Heart right ventricle (tissue), 16 donors: ENCODE measurements around the gene BICRA. TPM values are rescaled to one million over a fixed set of nuclear protein-coding genes. Genes with fewer than 3 reads are reported as not detected.

Source experiments
- ATAC-seq, 8 donors: fragments of 200-7000 bp; cut with Tn5 transposase; one replicate each; pipeline ENCODE4 v1.9.1; 2020; ENCODE audit warnings: mild to moderate bottlenecking in 8 of 8, moderate library complexity in 8 of 8, moderate number of reproducible peaks in 1 of 8
- DNase-seq, 2 donors: peaks; one replicate each; pipeline ENCODE4 v3.0.0-alpha.2; 2020
- H3K27ac ChIP-seq, 10 donors: fragments of 200-600 bp; sonication (generic) in 2 of 10; one replicate each; pipeline versions ENCODE4 v1.5.0 to v1.8.0; 2020 to 2022; ENCODE audit warnings: mild to moderate bottlenecking in 3 of 10
- H3K27me3 ChIP-seq, 7 donors: fragments of 200-600 bp; one replicate each; pipeline ENCODE4 v1.8.0; 2021 to 2022; ENCODE audit warnings: mild to moderate bottlenecking in 2 of 7
- H3K36me3 ChIP-seq, 9 donors: fragments of 200-600 bp; sonication (generic) in 1 of 9; one replicate each; pipeline versions ENCODE4 v1.5.0 to v1.8.0; 2020 to 2022; ENCODE audit warnings: mild to moderate bottlenecking in 2 of 9
- H3K4me1 ChIP-seq, 9 donors: fragments of 200-600 bp; sonication (generic) in 1 of 9; one replicate each; pipeline versions ENCODE4 v1.5.0 to v1.8.0; 2020 to 2022; ENCODE audit warnings: mild to moderate bottlenecking in 4 of 9
- H3K4me3 ChIP-seq, 10 donors: fragments of 200-600 bp; sonication (generic) in 2 of 10; one replicate each; pipeline versions ENCODE4 v1.5.0 to v1.8.0; 2020 to 2022; ENCODE audit warnings: mild to moderate bottlenecking in 7 of 10, moderate library complexity in 2 of 10
- H3K9me3 ChIP-seq, 11 donors: fragments of 200-600 bp in 10 of 11; sonication (generic) in 2 of 11; one replicate each; pipeline versions ENCODE4 v1.5.0 to v1.8.0; 2013 to 2022; ENCODE audit warnings: mild to moderate bottlenecking in 2 of 11, control low read depth in 1 of 11, moderate library complexity in 1 of 11
- CTCF ChIP-seq, 9 donors: fragments of 200-600 bp; sonication (generic) in 2 of 9; IDR thresholded peaks; one replicate each; pipeline versions ENCODE4 v1.5.0 to v1.8.0; 2021 to 2022; ENCODE audit warnings: antibody characterized with exemption in 9 of 9, mild to moderate bottlenecking in 5 of 9, moderate library complexity in 1 of 9
- WGBS, 2 donors: extraction: QIAGEN DNeasy Blood & Tissue Kit; methylation state at CpG; one replicate each; pipeline ENCODE4 v1.1.7; 2013; ENCODE audit warnings: inconsistent platforms in 1 of 2; 5-methylcytosine and 5-hydroxymethylcytosine counted together
- intact Hi-C, 10 donors: fragments of 100-400 bp; cut with DNase I; formaldehyde crosslinking; loops; one replicate each; pipeline versions ENCODE4 v1.11.1 to v1.14.2; 2022
- polyA plus RNA-seq, 2 donors: library from polyadenylated mRNA; stranded (reverse); fragments of 200-250 nt; gene quantifications; one replicate each; pipeline ENCODE4 v1.2.3, GENCODE V29; 2013
- total RNA-seq, 10 donors: library from RNA; stranded (reverse); fragmentation: NEBNext Ultra II Directional in 3 of 10; extraction: Animal tissue kit (Norgen Biotek cat#: 25700) in 3 of 10; gene quantifications; one replicate each; pipeline versions ENCODE4 v1.2.1 to v1.2.4, GENCODE V29; 2021 to 2023
- donor health status: Arrhythmogenic right ventricular cardiomyopathy.
- donor health status: ischemic (EF 13 %, LVEDD 7.1; RV severe dilation, severe dysfunction).
- donor health status: healthy with polysubstance abuse.
- donor health status: DM: no; HTN: yes; CAD: no.
- donor health status: DM: no; HTN: no; CAD: no.
- donor health status: ischemic (EF 25% LVEDD 6.9; RV normal size, moderate dysfunction).
- donor health status: ischemic (EF 25% LVEDD 5.7; RV mildly dilated, moderate dysfunction).
- donor health status: healthy.
- donor health status: DM: yes; HTN: yes; CAD: no.
- donor health status: Ischemic cardiomyopathy.
- donor health status: ischemic (EF 35%, LVEDD 5.7; RV mildly dilated, moderate dysfunction).
- donor health status: nonischemic (EF 11% LVEDD 7.7; RV severe dilation, severe dysfunction).
- donor health status: DM: yes; HTN: yes; CAD: no.
- donor health status: PGD.
- donor health status: ischemic (EF 29% LVEDD 5.4; RV normal size, mild dysfunction).
- donor health status: nonischemic (EF 23%, LVEDD 6.1; RV moderate dilation, normal function).

The BICRA gene
- total and polyA plus RNA-seq, 12 donors = 2.8 to 13.2 (median 8.9) TPM

- no peak for ATAC-seq
- H3K9me3 ChIP-seq = peaks cover 0 to 2% (median 0%) of the 10 kb centered on the region in 11 donors
- peaks cover 2 to 42% (median 20%) of the 10 kb centered on the region in 9 donors for H3K4me1 ChIP-seq
- H3K4me3 ChIP-seq = no peak overlapping the region
- intact Hi-C loops = no loop called here
- TF ChIP-seq CTCF (IDR thresholded peaks at IDR 0.05) = no peak
- no peak for DNase-seq
- no peak overlapping the region for H3K27ac ChIP-seq
- WGBS, 2 donors = 89 to 100% methylated on average over 1 of the region's 1 CpG
- H3K27me3 ChIP-seq = no peaks in the 10 kb centered on the region
- H3K36me3 ChIP-seq = peaks cover 0 to 18% (median 0%) of the 10 kb centered on the region in 9 donors
Measured at GRCh38 chr19:47644199-47644598, 35.3 kb downstream of the BICRA start.

GRCh38 chr19:47644743-47645482, 36.0 kb downstream of the BICRA start:
- intact Hi-C loops = no loop called here
- DNase-seq (no peak), ATAC-seq (peak in 3 of 8 donors; percentile 28 to 35 (median 32))
- no peak for TF ChIP-seq CTCF (IDR thresholded peaks at IDR 0.05)
- H3K4me1 ChIP-seq = peaks cover 2 to 42% (median 20%) of the 10 kb centered on the region in 9 donors
- H3K4me3 ChIP-seq = no peak overlapping the region
- no peaks in the 10 kb centered on the region for H3K27me3 ChIP-seq
- WGBS, 2 donors = 59 to 63% methylated on average over 18 of the region's 18 CpGs
- peaks cover 0 to 9% (median 0%) of the 10 kb centered on the region in 11 donors for H3K9me3 ChIP-seq
- H3K27ac ChIP-seq = peak overlapping the region in 4 of 10 donors; percentile 6 to 34 (median 22)
- peaks cover 0 to 18% (median 0%) of the 10 kb centered on the region in 9 donors for H3K36me3 ChIP-seq

DNA sequence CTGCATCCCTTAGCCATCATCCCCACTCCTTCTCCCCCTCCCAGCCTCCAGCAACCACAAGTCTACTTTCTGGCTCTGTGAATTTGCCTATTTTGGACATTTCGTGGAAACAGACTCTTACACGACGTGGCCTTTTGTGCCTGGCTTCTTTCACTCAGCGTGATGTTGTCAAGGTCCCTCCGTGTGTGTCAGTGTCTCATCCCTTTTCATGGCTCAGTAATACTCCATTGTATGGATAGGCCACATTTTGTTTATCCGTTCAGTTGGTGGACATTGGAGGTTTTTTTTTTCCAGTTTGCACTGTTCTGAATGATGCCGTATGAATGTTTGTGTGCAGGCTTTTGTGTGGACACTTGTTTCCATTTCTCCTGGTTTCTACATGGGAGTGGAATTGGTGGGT, 38.0 kb downstream of the BICRA start:
- Histone ChIP-seq H3K4me1 (peaks cover 2 to 39% (median 20%) of the 10 kb centered on the region in 9 donors), H3K4me3 (no peak overlapping the region), H3K27ac (no peak overlapping the region), H3K27me3 (no peaks in the 10 kb centered on the region), H3K36me3 (peaks cover 0 to 26% (median 0%) of the 10 kb centered on the region in 9 donors), H3K9me3 (peaks cover 0 to 11% (median 0%) of the 10 kb centered on the region in 11 donors)
- DNase-seq (no peak), ATAC-seq (no peak)
- intact Hi-C loops = no loop called here
- WGBS, 2 donors = 97 to 99% methylated on average over 7 of the region's 7 CpGs
- TF ChIP-seq CTCF (IDR thresholded peaks at IDR 0.05) = no peak

DNA sequence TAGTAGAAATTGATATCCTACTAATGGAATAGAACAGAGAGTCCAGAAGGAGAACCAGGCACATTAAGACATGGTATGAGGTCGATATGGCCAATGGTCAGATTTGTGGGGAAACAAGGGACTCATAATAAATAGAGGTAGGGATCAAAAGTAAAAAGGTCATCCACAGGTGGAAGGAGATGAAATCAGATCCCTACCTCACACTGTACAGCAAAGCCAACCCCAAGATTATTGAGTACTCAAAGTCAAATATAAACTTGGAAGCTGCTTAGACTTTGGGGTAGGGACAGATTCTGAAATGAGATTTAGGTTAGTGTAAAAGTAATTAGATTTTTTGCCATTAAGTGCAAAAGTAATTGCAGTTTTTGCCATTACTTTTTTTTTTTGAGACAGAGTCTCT, 40.7 kb downstream of the BICRA start:
- H3K4me1 ChIP-seq = peaks cover 0 to 20% (median 12%) of the 10 kb centered on the region in 9 donors
- DNase-seq (no peak), ATAC-seq (no peak)
- no peak for TF ChIP-seq CTCF (IDR thresholded peaks at IDR 0.05)
- peaks cover 0 to 11% (median 0%) of the 10 kb centered on the region in 11 donors for H3K9me3 ChIP-seq
- no peak overlapping the region for H3K27ac ChIP-seq
- intact Hi-C loops = no loop called here
- WGBS, 2 donors = 100% methylated on average over 1 of the region's 1 CpG
- no peak overlapping the region for H3K4me3 ChIP-seq
- H3K36me3 ChIP-seq = peaks cover 0 to 40% (median 0%) of the 10 kb centered on the region in 9 donors
- no peaks in the 10 kb centered on the region for H3K27me3 ChIP-seq
